CD8-positive, alpha-beta memory T cell (primary cell): ENCODE data around the gene MAP3K14. TPM values are rescaled to one million over a fixed set of nuclear protein-coding genes. Genes with fewer than 3 reads are reported as not detected.
A peak's percentile ranks its signal among the peaks of the same experiment; 100 is the strongest.

Source experiments
- CTCF ChIA-PET: fragments of 350-600 bp; sonication (Branson Sonifier 250); formaldehyde crosslinking; loops from one replicate; lab custom pipeline; 2021; ENCODE audit warnings: antibody characterized with exemption; lab: Charles Lee
- POLR2A ChIA-PET: fragments of 350-600 bp; sonication (Branson Sonifier 250); formaldehyde crosslinking; loops from one replicate; lab custom pipeline; 2021; ENCODE audit warnings: antibody characterized with exemption; lab: Charles Lee
- DNase-seq, 5 donors: peaks; one replicate each; pipeline versions ENCODE4 v3.0.0 to v3.0.0-alpha.2; 2020 to 2022; ENCODE audit warnings: mixed read lengths in 1 of 5
- H3K27ac ChIP-seq: one replicate; pipeline ENCODE4 v1.7.0; 2013; ENCODE audit warnings: low read depth, mild to moderate bottlenecking, low read length, moderate library complexity
- H3K27me3 ChIP-seq: 2 replicates; pipeline ENCODE4 v1.7.0; 2013; ENCODE audit warnings: low read length, mild to moderate bottlenecking; ENCODE audit not compliant: insufficient read depth, poor library complexity, severe bottlenecking
- H3K36me3 ChIP-seq: 2 replicates; pipeline ENCODE4 v1.7.0; 2013; ENCODE audit warnings: mild to moderate bottlenecking, low read length, moderate library complexity; ENCODE audit not compliant: insufficient read depth
- H3K4me1 ChIP-seq: 2 replicates; pipeline ENCODE4 v1.7.0; 2013; ENCODE audit warnings: mild to moderate bottlenecking, low read length, moderate library complexity; ENCODE audit not compliant: insufficient read depth
- H3K4me3 ChIP-seq: 2 replicates; pipeline ENCODE4 v1.7.0; 2013; ENCODE audit warnings: mild to moderate bottlenecking, low read length
- H3K9me3 ChIP-seq: 2 replicates; pipeline ENCODE4 v1.7.0; 2013; ENCODE audit warnings: mild to moderate bottlenecking, low read length
- H3K27ac Mint-ChIP-seq, 8 donors: one replicate each; pipeline ENCODE4 v1.8.0; 2020 to 2021; ENCODE audit warnings: mixed read lengths in 8 of 8, mild to moderate bottlenecking in 6 of 8, inconsistent platforms in 3 of 8, moderate library complexity in 3 of 8
- H3K27me3 Mint-ChIP-seq, 2 donors: one replicate each; pipeline ENCODE4 v1.8.0; 2020 to 2021; ENCODE audit warnings: mixed read lengths in 2 of 2, mild to moderate bottlenecking in 1 of 2, moderate library complexity in 1 of 2
- H3K36me3 Mint-ChIP-seq, 3 donors: one replicate each; pipeline ENCODE4 v1.8.0; 2020 to 2021; ENCODE audit warnings: mixed read lengths in 3 of 3, inconsistent platforms in 1 of 3, mild to moderate bottlenecking in 1 of 3
- H3K4me1 Mint-ChIP-seq, 3 donors: one replicate each; pipeline ENCODE4 v1.8.0; 2020 to 2021; ENCODE audit warnings: mixed read lengths in 3 of 3, inconsistent platforms in 1 of 3, mild to moderate bottlenecking in 1 of 3
- H3K4me3 Mint-ChIP-seq, 7 donors: one replicate each; pipeline ENCODE4 v1.8.0; 2020 to 2021; ENCODE audit warnings: mixed read lengths in 7 of 7, mild to moderate bottlenecking in 6 of 7, moderate library complexity in 4 of 7, inconsistent platforms in 2 of 7
- H3K9me3 Mint-ChIP-seq, 5 donors: one replicate each; pipeline ENCODE4 v1.8.0; 2020 to 2022; ENCODE audit warnings: mixed read lengths in 5 of 5, mild to moderate bottlenecking in 3 of 5, moderate library complexity in 2 of 5, inconsistent platforms in 1 of 5
- polyA plus RNA-seq: library from polyadenylated mRNA; unstranded; fragments of 300-500 nt; fragmentation: Illumina TruSeq; gene quantifications from one replicate; pipeline ENCODE4 v1.2.3, GENCODE V29; 2021
- total RNA-seq, 2 experiments: library from RNA; stranded (reverse); gene quantifications; one replicate each; pipeline ENCODE4 v1.2.3, GENCODE V29; 2021

Gene MAP3K14
- total and polyA plus RNA-seq, 3 experiments from 2014 or later: 9.0 to 62.4 (median 60.2) TPM

DNA sequence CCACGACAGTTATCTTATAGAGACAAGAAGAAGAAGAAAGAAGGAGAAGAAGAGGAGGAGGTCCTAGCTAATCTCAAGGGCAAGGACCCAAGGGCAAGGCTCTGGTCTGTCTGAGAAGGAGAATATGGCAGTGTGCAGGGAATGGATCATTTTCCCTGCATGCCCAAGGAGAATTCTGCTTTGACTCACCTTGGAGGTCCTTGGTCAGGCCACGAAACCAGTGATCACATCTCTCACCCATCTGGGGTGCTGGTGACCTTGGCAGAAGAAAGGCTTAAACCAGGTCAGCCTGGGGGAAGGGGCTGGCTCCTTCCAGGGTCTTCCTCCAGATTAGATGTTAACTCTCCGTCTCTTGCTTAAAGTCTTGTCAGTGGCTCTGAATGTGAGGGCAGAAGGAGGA, 96.7 kb downstream of the MAP3K14 start:
- Histone ChIP-seq H3K27ac (no peak overlapping the region), H3K36me3 (peaks cover 11% of the 10 kb centered on the region), H3K27me3 (no peaks in the 10 kb centered on the region), H3K9me3 (no peaks in the 10 kb centered on the region), H3K4me3 (peak overlapping the region; percentile 75), H3K4me1 (peaks cover 29% of the 10 kb centered on the region)
- Mint-ChIP-seq H3K27me3 (no peaks in the 10 kb centered on the region), H3K9me3 (no peaks in the 10 kb centered on the region), H3K4me1 (peaks cover 38 to 51% (median 39%) of the 10 kb centered on the region in 3 donors), H3K4me3 (peak overlapping the region; percentile 70 to 93 (median 90)), H3K27ac (peak overlapping the region; percentile 18 to 97 (median 90)), H3K36me3 (peaks cover 10 to 72% (median 12%) of the 10 kb centered on the region in 3 donors)
- POLR2A ChIA-PET: interaction anchor here (1.1 to 13.4 kb wide), 6 partner anchors 10 to 94 kb away, joined by 3 to 189 read pairs (median 26); partner anchors contain the start of gene HEXIM1
- DNase-seq: no peak
- CTCF ChIA-PET: interaction anchor here (1.0 to 13.8 kb wide), 23 partner anchors 9 to 178 kb away, joined by 3 to 409 read pairs (median 10); partner anchors contain the start of genes ACBD4, HEXIM1, HEXIM2 and MAP3K14

DNA sequence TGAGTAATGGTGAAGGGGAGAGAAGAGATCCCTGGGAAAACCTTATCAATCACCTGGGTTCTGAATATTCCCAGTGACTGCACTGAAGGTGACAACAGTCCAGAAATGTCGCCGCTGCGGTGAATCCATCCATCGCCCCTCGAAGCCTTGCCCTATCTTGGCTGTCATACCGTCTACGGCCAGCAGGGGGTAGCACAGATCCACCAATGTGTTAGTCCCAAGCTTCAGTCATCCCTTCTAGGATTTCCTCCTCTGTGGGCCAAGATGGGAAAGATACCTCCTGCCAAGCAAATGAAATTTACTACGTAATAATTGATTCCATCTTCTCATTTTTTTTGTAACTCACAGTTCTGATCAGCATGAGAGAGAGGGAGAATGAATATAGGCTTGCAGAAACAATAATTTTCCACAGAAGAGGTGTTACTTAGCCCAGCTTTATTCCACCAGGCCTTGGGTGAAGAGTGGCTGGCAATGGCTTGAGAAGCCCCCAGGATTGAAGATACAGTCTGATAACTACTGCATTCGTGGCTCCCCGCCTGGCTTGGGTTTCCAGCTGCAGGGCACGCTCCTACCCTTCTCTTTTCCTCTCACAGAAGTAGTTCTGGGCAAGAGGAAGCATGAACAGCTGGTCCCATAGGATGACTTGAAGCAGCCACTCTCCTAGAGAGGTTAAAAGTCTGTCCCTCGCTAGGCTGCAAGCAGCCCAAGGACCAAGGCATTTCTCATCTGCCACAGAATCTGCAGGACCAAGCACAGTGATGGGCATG, 97.7 kb downstream of the MAP3K14 start:
- peaks cover 24% of the 10 kb centered on the region for H3K4me1 ChIP-seq
- no peaks in the 10 kb centered on the region for H3K27me3 Mint-ChIP-seq
- peak overlapping the region; percentile 70 to 93 (median 90) for H3K4me3 Mint-ChIP-seq
- H3K9me3 ChIP-seq: no peaks in the 10 kb centered on the region
- peaks cover 32 to 46% (median 34%) of the 10 kb centered on the region in 3 donors for H3K4me1 Mint-ChIP-seq
- no peaks in the 10 kb centered on the region for H3K9me3 Mint-ChIP-seq
- no peaks in the 10 kb centered on the region for H3K27me3 ChIP-seq
- POLR2A ChIA-PET: interaction anchor here (0.5 to 13.4 kb wide), 10 partner anchors 9 to 167 kb away, joined by 3 to 189 read pairs (median 4); partner anchors contain the start of gene MAP3K14
- H3K36me3 ChIP-seq: peaks cover 11% of the 10 kb centered on the region
- H3K27ac ChIP-seq: no peak overlapping the region
- H3K4me3 ChIP-seq: peak overlapping the region; percentile 24
- CTCF ChIA-PET: interaction anchor here (0.8 to 13.8 kb wide), 41 partner anchors 8 to 190 kb away, joined by 3 to 409 read pairs (median 6); partner anchors contain the start of genes ACBD4, HEXIM1, HEXIM2 and MAP3K14
- H3K36me3 Mint-ChIP-seq: peaks cover 10 to 74% (median 12%) of the 10 kb centered on the region in 3 donors
- H3K27ac Mint-ChIP-seq: peak overlapping the region; percentile 60 to 97 (median 90)
- DNase-seq: peak; percentile 73 to 88 (median 82)

Other genes with a start within 250 kb of the MAP3K14 start
- 1 to 10 TPM; 5.5 to 7.2 TPM for gene PLCD3, start 184.5 kb downstream of the MAP3K14 start, total RNA-seq
- 1.1 TPM for gene PLCD3, start 184.5 kb downstream of the MAP3K14 start, polyA plus RNA-seq
- 1 to 10 TPM; 8.8 to 9.7 TPM for gene ACBD4, start 181.3 kb downstream of the MAP3K14 start, total RNA-seq
- gene ACBD4, start 181.3 kb downstream of the MAP3K14 start, polyA plus RNA-seq: 15.0 TPM
- 10 to 100 TPM; 48.3 to 51.1 TPM for gene HEXIM1, start 168.5 kb downstream of the MAP3K14 start, total RNA-seq
- 5.6 TPM for gene HEXIM1, start 168.5 kb downstream of the MAP3K14 start, polyA plus RNA-seq
- gene HEXIM2, start 155.1 kb downstream of the MAP3K14 start, total RNA-seq: 1 to 10 TPM; 7.7 to 9.3 TPM
- gene HEXIM2, start 155.1 kb downstream of the MAP3K14 start, polyA plus RNA-seq: 4.0 TPM
- gene FMNL1, start 95.1 kb downstream of the MAP3K14 start, total RNA-seq: 100 to 1,000 TPM; 260 to 265 TPM
- gene FMNL1, start 95.1 kb downstream of the MAP3K14 start, polyA plus RNA-seq: 58.6 TPM
- gene SPATA32, start 54.9 kb downstream of the MAP3K14 start, total RNA-seq: under 1 TPM in 1 of 2 experiments, not detected in 1; 0.15 TPM
- 0.33 TPM for gene SPATA32, start 54.9 kb downstream of the MAP3K14 start, polyA plus RNA-seq
- gene ARHGAP27, start 115.8 kb upstream of the MAP3K14 start, total RNA-seq: 10 to 100 TPM; 39.9 to 43.8 TPM
- 32.3 TPM for gene ARHGAP27, start 115.8 kb upstream of the MAP3K14 start, polyA plus RNA-seq
- 10 to 100 TPM; 32.0 to 32.4 TPM for gene PLEKHM1, start 173.7 kb upstream of the MAP3K14 start, total RNA-seq
- gene PLEKHM1, start 173.7 kb upstream of the MAP3K14 start, polyA plus RNA-seq: 17.3 TPM